H1 (cell line): ENCODE results near the gene CLDN12. TPM values are rescaled to one million over a fixed set of nuclear protein-coding genes. Genes with fewer than 3 reads are reported as not detected.

Experiments
- CTBP2 ChIP-seq: IDR thresholded peaks from 2 replicates; pipeline ENCODE4 v1.7.0; 2011; ENCODE audit warnings: borderline replicate concordance, mild to moderate bottlenecking, moderate library complexity, mixed read lengths, low read length; ENCODE audit not compliant: insufficient read depth, insufficient read length
- NANOG ChIP-seq: IDR thresholded peaks from 2 replicates; pipeline ENCODE4 v1.6.1; 2011; ENCODE audit warnings: low read length, low read depth, mild to moderate bottlenecking, inconsistent platforms; ENCODE audit not compliant: insufficient read depth, poor library complexity, severe bottlenecking
- RFX5 ChIP-seq: IDR thresholded peaks from 2 replicates; pipeline ENCODE4 v1.6.1; 2011; ENCODE audit warnings: low read depth, low read length, improper control_type of control experiment, borderline replicate concordance
- polyA plus RNA-seq, 7 experiments: library from polyadenylated mRNA; depleted of rRNA in 3 of 7; stranded (reverse) in 5 of 7; unstranded in 2 of 7; fragments of >200 nt in 5 of 7; fragments of 200-250 nt in 2 of 7; gene quantifications; 1 replicate in 5 of 7; 2 replicates in 1 of 7; 4 replicates in 1 of 7; pipeline versions ENCODE4 v1.2.1 to v1.2.3, GENCODE V29; 2011 to 2013; ENCODE audit warnings: missing spikeins in 2 of 7, mixed read lengths in 2 of 7
- total RNA-seq: library from RNA; stranded (reverse); fragmentation: NEBNext Ultra II Directional; extraction: Animal tissue kit (Norgen Biotek cat#: 25700); gene quantifications from 2 replicates; pipeline ENCODE4 v1.2.1, GENCODE V29; 2021

Gene CLDN12
- total and polyA plus RNA-seq, 2 of the 8 experiments (the other 6 are each of a cell fraction or from before 2014, with no cell fraction given), result 49.2 to 127 TPM

DNA sequence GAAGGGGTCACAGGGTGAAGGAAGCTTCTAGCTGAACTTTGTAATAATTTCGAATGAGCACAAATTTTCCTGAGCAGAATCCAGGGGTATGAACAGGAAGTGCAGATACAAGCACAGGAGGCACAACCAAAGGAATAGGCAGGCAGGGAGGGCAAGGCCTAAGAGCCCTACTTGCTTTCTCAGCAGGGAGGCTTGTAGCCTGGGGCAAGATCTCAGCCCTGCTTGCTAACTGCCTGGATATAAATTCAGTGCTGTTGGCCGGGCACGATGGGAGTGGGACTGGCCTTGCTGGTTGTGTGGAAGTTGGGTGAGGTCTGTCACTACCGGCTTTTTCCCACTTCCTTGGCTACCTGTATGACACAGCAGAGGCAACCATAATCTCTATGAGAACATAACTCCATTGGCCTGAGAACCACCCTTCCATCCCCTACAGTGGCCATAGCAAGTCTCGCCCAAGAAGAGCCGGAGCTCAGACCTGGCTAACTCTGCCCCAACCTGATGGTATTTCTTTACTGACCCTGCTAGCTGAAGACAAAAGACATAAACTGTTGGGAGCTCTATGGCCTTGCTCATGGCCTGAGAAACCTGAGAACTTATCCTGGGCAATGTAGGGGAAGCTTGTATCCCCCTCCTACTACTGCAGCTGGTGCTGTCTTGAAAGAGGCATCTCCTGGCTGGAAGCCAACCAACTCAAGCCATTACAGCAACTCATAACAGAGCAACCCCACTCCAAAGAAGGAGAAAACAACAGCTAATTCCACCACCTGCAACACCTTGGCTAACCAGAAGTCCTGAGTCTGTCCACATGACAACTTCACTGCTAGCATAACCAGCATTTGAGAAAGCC lies 27.6 kb downstream of the CLDN12 start (continued):
- no peak for TF ChIP-seq NANOG
- no peak for TF ChIP-seq CTBP2
- no peak for TF ChIP-seq RFX5
